ENCODE results near the gene F11R. TPM values are rescaled to one million over a fixed set of nuclear protein-coding genes. Genes with fewer than 3 reads are reported as not detected.

F11R gene
- total RNA-seq, 1 experiment from 2014 or later, result 69.2 TPM

GRCh38 chr1:161044908-161045735 is 24.2 kb upstream of the F11R start:
- intact Hi-C loops (cut with micrococcal nuclease), result loop anchor here (1.0 kb wide), 3 partner anchors 23 to 52 kb away; no protein-coding TSS in a partner anchor
- Histone ChIP-seq H3K9ac (ENCODE audit: low read length) (peak overlapping the region; percentile 81), H4K20me1 (ENCODE audit: low read length) (no peaks in the 10 kb centered on the region), H3K4me1 (ENCODE audit: insufficient read depth, low read length) (peaks cover 13% of the 10 kb centered on the region), H3F3A (ENCODE audit: low read length, unreplicated experiment) (no peaks in the 10 kb centered on the region), H3K4me2 (ENCODE audit: low read length) (peak overlapping the region; percentile 91), H2AFZ (ENCODE audit: low read length) (peak overlapping the region; percentile 94), H3K9me3 (ENCODE audit: low read length) (peaks cover 6% of the 10 kb centered on the region; the same call in 1 of the 2 replicates), H3K79me2 (ENCODE audit: low read length) (peaks cover 32% of the 10 kb centered on the region), H3K9me2 (replicated peaks; ENCODE audit: low read length) (no peaks in the 10 kb centered on the region), H3K36me3 (ENCODE audit: low read depth, low read length) (peaks cover 34% of the 10 kb centered on the region), H3K4me3 (ENCODE audit: low read length) (peak overlapping the region; percentile 80), H3K27ac (ENCODE audit: low read length) (peak overlapping the region; percentile 82), H3K27me3 (ENCODE audit: low read length) (no peaks in the 10 kb centered on the region)
- peak; percentile 73 for DNase-seq
- TF ChIP-seq EZH2 (IDR thresholded peaks at IDR 0.05; ENCODE audit: low read length, unreplicated experiment), result no peak
- TF ChIP-seq CTCF (conservative IDR thresholded peaks at IDR 0.05; ENCODE audit: low read depth, low read length), result no peak
- TF ChIP-seq EZH2phosphoT487 (IDR thresholded peaks at IDR 0.05; ENCODE audit: borderline replicate concordance, low read length), result no peak
- TSS peak; percentile 59 for BruUV-seq (replicated peaks)
- peak; percentile 73 for ATAC-seq
- CTCF ChIA-PET, result interaction anchor here (2.2 kb wide), 1 partner anchor 48 kb away, joined by 8 read pairs; no protein-coding TSS in a partner anchor
- POLR2A ChIA-PET (ENCODE audit: unreplicated experiment), result interaction anchor here (0.6 to 1.0 kb wide), 3 partner anchors 24 to 54 kb away, joined by 5 to 12 read pairs (median 6); partner anchors contain the start of gene F11R

- ChIA-PET POLR2A (ENCODE audit: unreplicated experiment) (interaction anchor here (0.7 kb wide), 2 partner anchors 24 to 29 kb away, joined by 6 to 15 read pairs; no protein-coding TSS in a partner anchor), CTCF (interaction anchor here (2.2 kb wide), 1 partner anchor 47 kb away, joined by 8 read pairs; no protein-coding TSS in a partner anchor)
- Histone ChIP-seq H4K20me1 (ENCODE audit: low read length) (no peaks in the 10 kb centered on the region), H3K36me3 (ENCODE audit: low read depth, low read length) (peaks cover 40% of the 10 kb centered on the region), H3K4me1 (ENCODE audit: insufficient read depth, low read length) (peaks cover 13% of the 10 kb centered on the region), H3K4me3 (ENCODE audit: low read length) (peak overlapping the region; percentile 80), H2AFZ (ENCODE audit: low read length) (peak overlapping the region; percentile 94), H3K79me2 (ENCODE audit: low read length) (peaks cover 32% of the 10 kb centered on the region), H3K9ac (ENCODE audit: low read length) (peak overlapping the region; percentile 81), H3K9me3 (ENCODE audit: low read length) (peaks cover 6% of the 10 kb centered on the region; the same call in 1 of the 2 replicates), H3K27me3 (ENCODE audit: low read length) (no peaks in the 10 kb centered on the region), H3K9me2 (replicated peaks; ENCODE audit: low read length) (no peaks in the 10 kb centered on the region), H3K27ac (ENCODE audit: low read length) (peak overlapping the region; percentile 82), H3K4me2 (ENCODE audit: low read length) (peak overlapping the region; percentile 91), H3F3A (ENCODE audit: low read length, unreplicated experiment) (no peaks in the 10 kb centered on the region)
- DNase-seq, result no peak
- intact Hi-C loops (cut with micrococcal nuclease), result no loop called here
- ATAC-seq, result no peak
- TF ChIP-seq EZH2 (IDR thresholded peaks at IDR 0.05; ENCODE audit: low read length, unreplicated experiment) (no peak), EZH2phosphoT487 (IDR thresholded peaks at IDR 0.05; ENCODE audit: borderline replicate concordance, low read length) (no peak), CTCF (conservative IDR thresholded peaks at IDR 0.05; ENCODE audit: low read depth, low read length) (no peak)
- no TSS peak for BruUV-seq (replicated peaks)
Measured at GRCh38 chr1:161044535-161044907, 23.6 kb upstream of the F11R start.
